ENCODE results near the gene GSTA4.
"Not testable (repeated sequence)": the region's sequence is repeated elsewhere in the genome, so short reads cannot be mapped to it uniquely, and the experiment has no call there.

Gene GSTA4

GRCh38 chr6:52972989-52973388 lies 22.1 kb downstream of the GSTA4 start:
- no peak for DNase-seq

GRCh38 chr6:52969359-52969758 lies 25.7 kb downstream of the GSTA4 start:
- no peak for DNase-seq

- DNase-seq: no peak
Measured at GRCh38 chr6:52966101-52966500, 29.0 kb downstream of the GSTA4 start.

GRCh38 chr6:52965380-52965779 lies 29.7 kb downstream of the GSTA4 start:
- DNase-seq: no peak

GRCh38 chr6:52964318-52964717 lies 30.8 kb downstream of the GSTA4 start:
- no peak for DNase-seq

- no peak for DNase-seq
Measured at GRCh38 chr6:52962701-52963100, 32.4 kb downstream of the GSTA4 start.

- not testable (repeated sequence) for DNase-seq
Measured at GRCh38 chr6:52961022-52961421, 34.1 kb downstream of the GSTA4 start.

- DNase-seq: not testable (repeated sequence)
Measured at GRCh38 chr6:52960211-52960610, 34.9 kb downstream of the GSTA4 start.

- DNase-seq: no peak
Measured at GRCh38 chr6:52958546-52959255, 36.4 kb downstream of the GSTA4 start.

- no peak for DNase-seq
Measured at GRCh38 chr6:52955871-52956270, 39.2 kb downstream of the GSTA4 start.

- DNase-seq: no peak
Measured at GRCh38 chr6:52953911-52954839, 40.9 kb downstream of the GSTA4 start.

GRCh38 chr6:52946306-52946705 lies 48.8 kb downstream of the GSTA4 start:
- no peak for DNase-seq

GRCh38 chr6:52942821-52943220 lies 52.3 kb downstream of the GSTA4 start:
- DNase-seq: not testable (repeated sequence)

- no peak for DNase-seq
Measured at GRCh38 chr6:52942221-52942620, 52.9 kb downstream of the GSTA4 start.

- DNase-seq: peak; percentile 22
Measured at GRCh38 chr6:52937908-52938307, 57.2 kb downstream of the GSTA4 start.

GRCh38 chr6:52933778-52934177 lies 61.3 kb downstream of the GSTA4 start:
- DNase-seq: no peak

- DNase-seq: no peak
Measured at GRCh38 chr6:52931351-52931750, 63.7 kb downstream of the GSTA4 start.

GRCh38 chr6:52929321-52930164 lies 65.5 kb downstream of the GSTA4 start:
- DNase-seq: peak; percentile 92

Measured in fibroblast of skin of scalp (primary cell).